GM19324 (cell line): ENCODE data around the gene GPR137.

ENCODE experiments used
- ATAC-seq: cut with Tn5 transposase; IDR thresholded peaks from one replicate; pipeline ENCODE4 v1.9.1; 2021; ENCODE audit warnings: mild to moderate bottlenecking, moderate library complexity; ENCODE audit not compliant: unreplicated experiment, low FRiP score

Gene GPR137

DNA sequence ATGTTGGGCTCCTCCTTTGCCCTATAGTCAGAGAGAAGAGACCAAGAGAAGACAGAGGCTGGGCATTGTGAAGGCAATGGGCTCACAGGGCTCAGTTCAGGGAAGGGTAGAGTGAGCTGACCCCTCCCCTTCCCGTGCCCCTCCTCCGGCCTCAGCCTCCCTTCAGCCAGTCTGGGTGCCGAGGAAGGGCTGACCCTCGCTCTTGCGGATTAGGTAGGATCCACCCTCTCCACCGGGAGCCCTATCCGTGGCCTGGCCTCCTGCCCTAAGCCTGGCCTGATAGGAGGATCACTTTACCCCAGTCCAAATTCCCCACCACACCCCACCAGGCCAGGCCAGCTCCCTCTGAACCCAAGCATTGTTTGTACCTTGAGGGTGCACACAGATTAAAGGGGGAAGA, 37.1 kb upstream of the GPR137 start:
- no peak for ATAC-seq

DNA sequence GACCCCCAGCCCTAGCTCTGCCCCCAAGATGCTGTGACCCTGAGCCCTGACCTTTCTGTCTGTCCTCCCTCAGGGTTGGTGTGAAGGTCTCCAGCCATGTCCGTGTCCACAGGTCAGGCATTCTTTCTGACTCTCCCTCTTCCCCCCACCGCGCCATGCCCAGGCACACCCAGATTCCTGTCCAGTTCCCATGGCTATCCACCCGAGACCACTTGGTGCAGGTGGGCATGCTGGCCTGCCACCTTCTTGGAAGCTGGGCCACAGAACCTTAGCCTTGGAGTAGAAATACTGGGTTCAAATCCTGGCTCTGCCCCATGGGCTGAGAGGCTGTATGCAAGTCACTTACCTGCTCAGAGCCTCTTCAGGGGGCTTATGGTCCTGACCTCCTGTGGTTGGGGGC, 36.6 kb upstream of the GPR137 start:
- no peak for ATAC-seq

DNA sequence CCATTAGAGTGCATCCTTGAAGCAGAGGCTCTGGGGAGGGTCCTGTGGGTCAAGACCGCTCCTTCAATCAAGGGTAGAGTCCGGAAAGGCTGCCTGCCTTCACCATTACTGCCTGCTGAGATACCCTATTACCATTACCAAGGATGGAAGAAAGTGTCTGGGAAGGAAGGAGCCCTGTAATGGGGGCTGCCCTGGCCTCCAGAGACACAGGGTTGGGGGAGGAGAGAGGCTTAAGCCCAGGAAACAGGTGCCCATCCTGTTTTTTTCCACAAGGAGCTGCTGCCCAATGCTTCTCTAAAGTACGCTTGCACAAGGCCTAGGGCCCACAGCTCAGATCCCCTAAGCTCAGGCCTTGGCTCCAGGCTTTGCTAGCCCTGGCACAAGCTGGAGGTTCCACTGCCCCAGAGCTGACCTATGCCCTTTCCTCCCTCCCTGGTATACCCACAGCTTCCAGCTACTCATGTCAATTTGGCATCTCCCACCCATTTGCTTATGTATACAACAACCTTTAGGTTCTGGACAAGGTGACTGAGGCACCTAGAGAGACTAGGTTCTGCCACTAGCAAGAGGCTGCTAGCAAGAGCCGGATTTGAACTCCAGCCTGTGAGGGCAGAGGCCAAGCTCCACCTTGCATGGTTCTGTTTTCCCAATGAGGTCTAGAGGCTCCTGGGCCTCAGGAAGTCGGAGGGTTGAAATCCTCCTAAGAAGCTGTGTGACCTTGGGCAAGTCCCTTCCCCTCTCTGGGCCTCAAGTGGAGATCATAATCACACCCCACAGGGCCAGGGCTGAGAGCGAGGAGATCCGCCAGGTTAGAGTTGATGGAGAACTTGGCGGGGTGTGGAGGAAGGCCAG, 35.9 kb upstream of the GPR137 start:
- no peak for ATAC-seq

DNA sequence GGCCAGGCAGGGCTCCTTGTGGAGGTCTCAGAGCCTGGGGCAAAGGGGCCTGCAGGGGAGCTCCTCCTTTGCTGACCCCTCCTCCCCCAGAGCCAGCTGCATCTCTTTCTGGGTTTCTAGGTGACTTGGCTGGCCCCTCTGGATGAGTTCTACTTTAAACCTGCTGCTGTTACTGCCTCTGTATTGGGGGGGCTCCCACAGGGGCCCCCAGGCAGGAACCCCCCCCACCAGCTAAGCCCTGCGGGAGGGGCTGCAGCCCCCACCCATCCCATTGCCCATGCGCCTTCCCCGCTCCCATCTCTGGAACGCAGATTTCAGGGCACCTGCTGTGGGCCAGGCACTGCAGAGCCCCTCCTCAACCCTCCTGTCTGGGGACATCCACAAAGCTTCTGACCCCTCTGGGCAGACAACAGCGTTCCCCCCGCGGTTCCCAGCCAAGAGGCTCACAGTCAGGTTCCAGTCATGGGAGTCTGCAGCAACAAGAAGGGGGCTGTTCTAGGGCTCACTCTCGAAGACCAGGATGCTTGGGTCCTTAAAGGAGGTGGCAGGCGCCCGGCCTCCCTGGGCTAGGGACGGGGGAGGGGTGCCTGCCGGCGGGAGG, 35.1 kb upstream of the GPR137 start:
- ATAC-seq = no peak

DNA sequence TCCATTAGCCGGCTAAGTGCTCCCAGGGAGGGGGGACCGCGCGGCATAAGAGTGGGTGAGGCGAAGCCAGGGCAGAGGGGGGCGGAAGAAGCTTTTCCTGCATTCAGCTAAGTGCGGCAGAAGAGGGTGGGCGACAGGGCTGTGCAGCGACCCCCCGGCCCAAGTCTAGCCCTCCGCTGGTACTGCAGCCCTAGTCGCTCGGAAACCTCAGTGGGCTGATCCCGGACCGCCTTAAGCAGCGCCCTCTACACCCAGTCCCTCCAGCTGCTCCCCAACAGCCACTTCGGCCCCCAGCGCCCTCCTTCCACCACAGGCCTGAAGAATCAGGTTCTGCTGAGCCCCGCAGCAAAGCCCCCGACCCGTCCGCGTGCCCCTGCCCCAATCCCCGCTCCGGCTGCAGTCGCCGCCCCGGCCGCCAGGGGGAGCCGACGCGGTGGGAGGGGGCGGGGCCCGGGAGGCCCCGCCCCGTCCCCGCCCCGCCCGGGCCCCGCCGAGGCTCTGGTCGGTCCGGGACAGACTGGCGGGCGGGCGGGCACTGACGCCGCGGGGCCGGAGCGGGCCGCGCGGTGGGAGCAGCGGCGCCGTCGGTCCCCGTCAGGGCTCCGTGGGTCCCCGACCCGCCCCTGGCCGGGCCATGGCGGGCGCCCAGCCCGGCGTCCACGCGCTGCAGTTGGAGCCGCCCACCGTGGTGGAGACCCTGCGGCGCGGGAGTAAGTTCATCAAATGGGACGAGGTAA, 34.5 kb upstream of the GPR137 start, which contains the start of gene PLCB3:
Gene PLCB3 (plus strand): TSS at position 515 of the 737 bp plus-strand sequence. CDS start 120 bp downstream, at position 635.
- peak; percentile 34 for ATAC-seq

DNA sequence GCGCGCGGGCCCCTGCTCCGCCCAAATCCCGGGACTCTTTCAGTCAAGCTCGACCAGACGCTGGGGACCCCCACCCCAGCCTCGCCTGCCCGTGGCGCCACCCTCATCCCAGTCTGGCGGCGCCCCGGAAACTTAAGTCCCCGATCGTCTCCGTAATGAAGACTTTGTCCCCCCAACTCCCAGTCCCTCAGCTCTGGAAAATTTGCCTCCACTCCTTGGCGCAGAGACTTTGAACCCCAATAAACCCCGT, 34.0 kb upstream of the GPR137 start:
- no peak for ATAC-seq

DNA sequence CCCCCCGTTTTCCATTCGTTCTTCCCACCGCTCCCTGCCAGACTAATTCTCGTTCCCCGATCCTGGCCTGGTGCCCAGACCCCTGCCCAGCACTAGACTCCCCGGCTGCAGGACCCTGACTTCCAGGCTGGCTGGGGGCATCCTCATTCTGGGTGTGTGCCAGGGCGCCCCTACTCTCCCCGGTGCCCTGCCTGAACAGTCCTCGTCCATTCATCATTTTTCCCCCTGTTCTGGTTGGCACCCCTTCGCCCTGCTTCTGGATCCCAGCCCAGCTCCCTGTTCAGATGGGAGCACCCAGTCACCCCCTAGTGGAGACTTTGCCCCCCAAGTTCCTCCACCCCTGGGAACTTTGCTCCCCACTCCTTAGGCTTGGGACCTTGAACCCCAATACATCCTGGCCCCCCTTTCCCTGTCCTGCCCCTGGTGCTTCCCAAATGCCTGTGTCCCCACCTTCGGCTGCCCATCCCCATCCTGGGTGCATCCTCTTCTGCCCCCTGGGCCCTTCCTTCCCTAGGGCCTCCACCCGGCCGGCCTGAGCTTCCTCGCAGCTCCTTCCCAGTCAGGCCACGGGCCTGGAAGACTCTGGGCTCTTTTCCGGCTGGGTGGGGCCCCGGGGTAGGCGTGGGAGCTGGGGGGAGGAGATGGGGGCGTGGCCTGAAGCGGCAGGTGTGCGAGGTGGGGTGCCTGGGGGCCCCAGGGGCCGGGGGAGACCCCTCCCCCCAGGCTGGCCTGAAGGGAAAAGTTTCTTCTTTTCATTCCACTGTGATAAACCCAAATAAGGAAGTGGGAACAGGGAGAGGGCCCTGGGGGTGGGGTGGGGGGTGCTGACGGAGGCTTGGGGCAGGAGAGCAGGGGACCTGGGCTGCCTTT, 33.4 kb upstream of the GPR137 start:
- ATAC-seq = no peak

DNA sequence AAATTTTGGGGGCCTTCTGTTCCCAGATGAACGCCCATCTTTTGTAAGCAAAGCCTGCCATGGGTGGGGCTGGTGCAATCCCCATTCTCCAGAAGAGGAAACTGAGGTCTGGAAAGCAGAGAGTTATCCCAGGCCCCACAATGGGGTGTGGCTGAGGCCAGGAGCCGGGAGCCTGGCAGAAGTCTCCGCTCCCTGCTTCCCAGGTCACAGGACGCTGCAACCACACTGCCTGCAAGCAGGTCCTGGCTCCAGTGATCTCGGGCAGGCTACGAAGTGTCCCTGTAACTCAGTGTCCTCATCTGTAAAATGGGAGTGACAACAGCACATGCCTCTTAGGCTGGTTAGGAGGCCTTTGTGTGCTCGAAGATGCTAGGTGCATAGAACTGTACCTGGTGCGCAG, 32.6 kb upstream of the GPR137 start:
- no peak for ATAC-seq

DNA sequence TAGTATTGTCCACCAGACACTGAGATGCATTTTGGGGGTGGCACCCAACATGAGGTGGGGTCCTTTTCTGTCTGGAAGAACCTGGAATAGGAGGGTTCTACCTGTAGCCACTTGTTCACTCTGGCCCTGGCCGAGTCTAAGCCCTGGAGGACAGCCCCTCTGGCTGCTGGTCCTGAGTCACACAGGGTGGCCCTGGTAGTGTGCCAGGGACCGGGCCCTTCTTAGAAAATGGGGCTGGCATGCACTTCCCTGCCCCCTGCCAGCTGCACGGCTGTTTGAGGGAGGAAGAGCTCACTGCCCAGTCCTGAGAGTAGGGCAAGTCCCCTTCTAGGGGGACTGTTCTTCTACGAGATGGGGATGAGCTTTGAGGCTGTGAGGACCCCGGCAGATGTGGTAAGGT, 32.2 kb upstream of the GPR137 start:
- no peak for ATAC-seq

DNA sequence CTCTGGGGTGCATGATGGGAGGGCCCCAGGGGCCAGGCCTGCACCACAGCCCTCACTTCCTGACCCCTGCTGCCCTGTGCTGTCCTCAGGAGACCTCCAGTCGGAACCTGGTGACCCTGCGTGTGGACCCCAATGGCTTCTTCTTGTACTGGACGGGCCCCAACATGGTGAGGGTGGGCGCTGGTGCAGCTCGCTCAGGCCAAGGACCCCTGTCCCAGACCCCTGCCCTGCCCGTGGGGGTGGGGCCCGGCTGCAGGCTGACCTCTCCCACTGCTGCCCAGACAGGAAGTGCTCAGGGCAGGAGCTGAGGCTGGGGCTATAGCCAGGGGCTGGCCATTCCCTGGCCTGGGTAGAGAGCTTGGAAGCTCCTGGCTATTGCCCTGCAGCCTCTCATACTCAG, 31.3 kb upstream of the GPR137 start:
- ATAC-seq = no peak

DNA sequence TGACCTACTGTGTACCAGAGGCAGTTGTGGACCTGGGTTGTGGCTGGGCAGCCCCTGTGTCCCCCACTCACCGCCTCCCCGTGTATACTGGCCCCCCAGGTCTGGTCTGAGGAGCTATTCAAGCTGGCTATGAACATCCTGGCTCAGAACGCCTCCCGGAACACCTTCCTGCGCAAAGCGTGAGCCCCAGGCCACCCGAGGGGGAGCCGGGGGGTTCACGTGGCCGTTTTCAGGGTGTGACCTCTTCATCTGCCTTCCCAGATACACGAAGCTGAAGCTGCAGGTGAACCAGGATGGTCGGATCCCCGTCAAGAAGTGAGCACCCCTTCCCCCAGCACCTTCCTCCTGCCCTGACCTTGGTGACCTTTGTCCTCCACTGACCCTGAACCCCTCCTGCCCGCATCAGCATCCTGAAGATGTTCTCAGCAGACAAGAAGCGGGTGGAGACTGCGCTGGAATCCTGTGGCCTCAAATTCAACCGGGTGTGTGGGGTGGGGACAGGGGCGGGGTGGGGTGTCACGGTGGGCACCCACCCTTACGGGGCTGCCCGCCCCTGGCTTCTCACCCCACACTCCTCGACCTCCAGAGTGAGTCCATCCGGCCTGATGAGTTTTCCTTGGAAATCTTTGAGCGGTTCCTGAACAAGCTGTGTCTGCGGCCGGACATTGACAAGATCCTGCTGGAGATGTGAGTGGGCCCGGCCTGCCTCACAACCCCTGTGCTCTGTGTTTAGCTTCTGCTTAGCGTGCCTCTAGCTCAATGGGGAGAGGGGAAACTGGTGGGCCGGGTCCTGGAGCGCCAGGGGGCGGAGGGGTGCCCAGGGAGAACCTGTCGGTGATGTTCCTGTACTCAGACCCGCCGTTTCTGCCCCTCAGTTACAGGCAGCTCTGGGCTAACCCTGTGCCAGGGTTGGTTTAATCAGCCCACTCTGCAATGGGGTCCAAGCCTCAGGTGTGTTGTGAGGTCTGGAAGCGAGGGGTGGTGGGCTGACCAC, 30.2 kb upstream of the GPR137 start:
- ATAC-seq = no peak

DNA sequence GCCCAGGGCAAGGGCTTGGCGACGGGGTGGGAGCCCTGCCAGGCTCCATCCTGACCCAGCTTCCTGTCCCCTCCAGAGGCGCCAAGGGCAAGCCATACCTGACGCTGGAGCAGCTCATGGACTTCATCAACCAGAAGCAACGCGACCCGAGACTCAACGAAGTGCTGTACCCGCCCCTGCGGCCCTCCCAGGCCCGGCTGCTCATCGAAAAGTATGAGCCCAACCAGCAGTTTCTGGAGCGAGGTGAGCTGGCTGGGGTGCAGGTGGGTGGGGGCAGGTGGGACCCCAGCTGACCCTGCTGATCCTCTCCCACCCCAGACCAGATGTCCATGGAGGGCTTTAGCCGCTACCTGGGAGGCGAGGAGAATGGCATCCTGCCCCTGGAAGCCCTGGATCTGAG, 29.3 kb upstream of the GPR137 start:
- ATAC-seq = no peak

DNA sequence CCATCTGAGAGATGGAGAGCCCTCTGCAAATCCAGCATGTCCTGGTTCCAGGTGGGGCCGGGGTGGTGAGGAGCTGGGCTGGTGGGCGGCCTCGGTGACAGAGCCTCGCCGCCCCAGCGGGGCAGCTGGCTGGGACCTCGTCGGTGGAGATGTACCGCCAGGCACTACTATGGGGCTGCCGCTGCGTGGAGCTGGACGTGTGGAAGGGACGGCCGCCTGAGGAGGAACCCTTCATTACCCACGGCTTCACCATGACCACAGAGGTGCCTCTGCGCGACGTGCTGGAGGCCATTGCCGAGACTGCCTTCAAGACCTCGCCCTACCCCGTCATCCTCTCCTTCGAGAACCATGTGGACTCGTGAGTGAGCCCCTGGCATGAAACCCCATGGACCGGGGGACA, 27.3 kb upstream of the GPR137 start:
- no peak for ATAC-seq

DNA sequence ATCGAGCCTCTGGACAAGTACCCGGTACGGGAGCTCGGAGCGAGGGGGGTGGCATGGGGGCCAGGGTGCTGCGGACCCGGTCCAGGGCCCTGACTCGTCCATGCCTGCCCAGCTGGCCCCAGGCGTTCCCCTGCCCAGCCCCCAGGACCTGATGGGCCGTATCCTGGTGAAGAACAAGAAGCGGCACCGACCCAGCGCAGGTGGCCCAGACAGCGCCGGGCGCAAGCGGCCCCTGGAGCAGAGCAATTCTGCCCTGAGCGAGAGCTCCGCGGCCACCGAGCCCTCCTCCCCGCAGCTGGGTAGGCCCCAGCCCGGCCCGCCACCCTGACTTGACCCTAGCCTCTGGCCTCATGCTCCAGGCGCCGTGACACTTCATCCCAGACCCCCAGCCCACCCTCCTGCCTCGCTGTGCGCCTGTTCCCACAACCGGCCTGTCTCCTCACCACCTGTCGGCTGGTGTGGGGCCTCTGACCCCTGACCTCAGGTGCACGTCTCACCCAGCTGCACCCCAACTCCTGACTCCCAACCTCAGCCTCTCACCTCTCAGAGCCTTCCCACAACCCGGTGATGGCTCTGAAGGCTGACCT, 26.6 kb upstream of the GPR137 start:
- ATAC-seq = no peak

DNA sequence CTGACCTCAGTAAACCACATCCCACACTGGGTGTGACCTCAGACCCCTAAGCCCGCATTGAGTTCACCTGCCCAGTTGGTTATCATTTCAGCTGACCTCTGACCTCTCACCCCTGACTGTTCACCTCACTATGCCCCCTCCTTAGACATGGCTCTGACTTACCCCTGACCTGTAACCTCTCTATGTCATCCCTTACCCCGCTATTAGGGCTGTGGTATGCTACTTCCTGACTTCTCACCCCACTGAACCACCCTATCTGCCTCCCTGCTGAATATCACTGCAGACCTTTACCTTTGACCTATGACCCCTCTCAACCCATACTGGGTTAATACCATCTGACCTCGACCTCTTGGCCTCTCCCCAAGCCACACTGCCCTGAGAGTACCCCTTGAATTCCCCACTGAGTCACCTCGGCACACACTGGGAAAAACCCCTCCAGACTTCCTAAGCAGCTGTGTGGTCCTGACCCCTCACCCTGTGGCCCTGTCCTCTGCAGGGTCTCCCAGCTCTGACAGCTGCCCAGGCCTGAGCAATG, 26.0 kb upstream of the GPR137 start:
- no peak for ATAC-seq

DNA sequence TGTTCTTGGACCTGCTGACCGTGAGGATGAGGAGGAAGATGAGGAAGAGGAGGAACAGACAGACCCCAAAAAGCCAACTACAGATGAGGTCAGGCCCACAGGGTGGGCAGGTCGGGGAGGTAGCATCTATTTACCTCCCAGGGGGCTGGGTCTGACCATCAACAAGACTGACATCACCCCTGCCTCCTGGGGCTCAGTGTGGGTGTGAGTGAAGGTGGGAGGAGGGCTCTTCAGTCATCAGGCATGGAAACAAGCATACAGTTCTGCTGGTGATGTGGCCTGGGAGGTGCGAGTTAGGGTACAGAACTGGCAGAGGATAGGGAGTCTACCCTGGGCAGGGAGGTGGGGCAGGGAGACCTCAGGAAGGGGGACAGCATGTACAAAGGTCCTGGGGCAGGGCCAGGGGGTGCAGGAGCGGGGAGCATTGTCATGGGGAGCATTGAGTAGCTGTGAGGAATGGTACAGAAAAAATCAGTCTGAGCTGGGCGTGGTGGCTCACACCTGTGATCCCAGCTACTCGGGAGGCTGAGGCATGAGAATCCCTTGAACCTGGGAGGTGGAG, 25.4 kb upstream of the GPR137 start:
- ATAC-seq = no peak

DNA sequence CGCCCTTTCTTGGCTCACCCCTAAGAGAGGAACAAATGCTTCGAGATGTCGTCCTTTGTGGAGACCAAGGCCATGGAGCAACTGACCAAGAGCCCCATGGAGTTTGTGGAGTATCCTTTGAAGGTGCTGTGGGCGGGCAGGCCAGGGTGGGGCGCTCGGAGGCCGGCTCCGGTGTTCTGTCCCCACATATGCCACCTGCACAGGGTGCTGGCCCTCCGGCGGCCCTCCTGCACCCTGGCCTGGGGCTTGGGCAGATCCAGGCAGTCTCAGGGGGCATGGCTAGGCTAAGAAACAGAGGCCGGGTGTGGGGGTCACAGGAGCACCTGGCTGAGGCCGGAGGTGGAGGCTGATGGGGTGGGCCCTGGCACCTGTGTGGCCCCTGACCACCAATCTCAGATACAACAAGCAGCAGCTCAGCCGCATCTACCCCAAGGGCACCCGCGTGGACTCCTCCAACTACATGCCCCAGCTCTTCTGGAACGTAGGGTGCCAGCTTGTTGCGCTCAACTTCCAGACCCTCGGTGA, 24.0 kb upstream of the GPR137 start:
- ATAC-seq = no peak

DNA sequence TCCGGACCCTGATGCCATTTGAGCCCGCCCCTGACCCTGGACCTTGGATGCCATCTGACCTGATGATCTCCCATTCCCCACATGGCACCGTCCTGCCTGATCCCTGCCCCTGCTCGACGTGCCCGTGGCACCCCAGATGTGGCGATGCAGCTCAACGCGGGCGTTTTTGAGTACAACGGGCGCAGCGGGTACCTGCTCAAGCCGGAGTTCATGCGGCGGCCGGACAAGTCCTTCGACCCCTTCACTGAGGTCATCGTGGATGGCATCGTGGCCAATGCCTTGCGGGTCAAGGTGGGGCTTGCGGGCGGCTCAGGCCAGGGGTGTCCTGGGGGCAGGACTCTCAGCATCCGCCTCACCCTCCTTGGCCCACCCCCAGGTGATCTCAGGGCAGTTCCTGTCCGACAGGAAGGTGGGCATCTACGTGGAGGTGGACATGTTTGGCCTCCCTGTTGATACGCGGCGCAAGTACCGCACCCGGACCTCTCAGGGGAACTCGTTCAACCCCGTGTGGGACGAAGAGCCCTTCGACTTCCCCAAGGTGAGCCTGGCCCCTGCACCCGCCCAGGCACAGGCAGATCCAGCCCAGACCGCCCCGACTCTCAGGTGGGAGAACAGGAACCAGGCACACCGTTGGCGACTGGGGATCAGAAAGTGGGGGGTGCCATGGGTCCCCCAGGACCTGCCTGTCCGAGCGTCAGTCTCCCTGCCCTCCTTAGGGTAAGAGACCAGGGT, 23.2 kb upstream of the GPR137 start:
- ATAC-seq = no peak
